Left lung (tissue), 10 donors: Measurements from ENCODE around the gene SYNC. TPM values are rescaled to one million over a fixed set of nuclear protein-coding genes. Genes with fewer than 3 reads are reported as not detected.

Source experiments
- ATAC-seq: fragments of 200-7000 bp; cut with Tn5 transposase; one replicate; pipeline ENCODE4 v1.9.1; 2020; ENCODE audit warnings: moderate library complexity
- DNase-seq, 4 donors: peaks; one replicate each; pipeline ENCODE4 v3.0.0-alpha.2; 2013 to 2020
- H3K27ac ChIP-seq, 2 donors: fragments of 200-600 bp; sonication (generic) in 1 of 2; one replicate each; pipeline versions ENCODE4 v1.5.0 to v1.8.0; 2020 to 2021
- H3K27me3 ChIP-seq, 2 donors: fragments of 200-600 bp; sonication (generic) in 1 of 2; one replicate each; pipeline versions ENCODE4 v1.5.0 to v1.8.0; 2020 to 2021
- H3K36me3 ChIP-seq, 2 donors: fragments of 200-600 bp; sonication (generic) in 1 of 2; one replicate each; pipeline versions ENCODE4 v1.5.0 to v1.8.0; 2020 to 2021
- H3K4me1 ChIP-seq, 2 donors: fragments of 200-600 bp; one replicate each; pipeline ENCODE4 v1.8.0; 2021
- H3K4me3 ChIP-seq, 2 donors: fragments of 200-600 bp; sonication (generic) in 1 of 2; one replicate each; pipeline versions ENCODE4 v1.5.0 to v1.8.0; 2020 to 2021; ENCODE audit warnings: mild to moderate bottlenecking in 1 of 2
- H3K9me3 ChIP-seq, 2 donors: fragments of 200-600 bp; sonication (generic) in 1 of 2; one replicate each; pipeline versions ENCODE4 v1.5.0 to v1.8.0; 2020 to 2021
- intact Hi-C, 2 donors: fragments of 100-400 bp; cut with DNase I; formaldehyde crosslinking; loops; one replicate each; pipeline versions ENCODE4 v1.11.2 to v1.14.2; 2022
- polyA plus RNA-seq, 6 donors: library from polyadenylated mRNA; unstranded; fragments of 120-200 nt; gene quantifications; one replicate each; pipeline ENCODE4 v1.2.1, GENCODE V29; 2013; ENCODE audit not compliant: insufficient read length in 6 of 6
- total RNA-seq, 2 donors: library from RNA; stranded (reverse); fragmentation: NEBNext Ultra II Directional; extraction: Animal tissue kit (Norgen Biotek cat#: 25700); gene quantifications; one replicate each; pipeline ENCODE4 v1.2.1, GENCODE V29; 2021
- TF ChIP-seq, protein P1 (sequence below), 2 donors: fragments of 200-600 bp; sonication (generic) in 1 of 2; IDR thresholded peaks; one replicate each; pipeline versions ENCODE4 v1.5.0 to v1.8.0; 2021; ENCODE audit warnings: antibody characterized with exemption in 2 of 2
- donor health status: DM: no; HTN: yes; CAD: no.
- donor health status: DM: no; HTN: no; CAD: no.

The SYNC gene
- total and polyA plus RNA-seq, 8 donors: 3.1 to 19.9 (median 5.4) TPM

DNA sequence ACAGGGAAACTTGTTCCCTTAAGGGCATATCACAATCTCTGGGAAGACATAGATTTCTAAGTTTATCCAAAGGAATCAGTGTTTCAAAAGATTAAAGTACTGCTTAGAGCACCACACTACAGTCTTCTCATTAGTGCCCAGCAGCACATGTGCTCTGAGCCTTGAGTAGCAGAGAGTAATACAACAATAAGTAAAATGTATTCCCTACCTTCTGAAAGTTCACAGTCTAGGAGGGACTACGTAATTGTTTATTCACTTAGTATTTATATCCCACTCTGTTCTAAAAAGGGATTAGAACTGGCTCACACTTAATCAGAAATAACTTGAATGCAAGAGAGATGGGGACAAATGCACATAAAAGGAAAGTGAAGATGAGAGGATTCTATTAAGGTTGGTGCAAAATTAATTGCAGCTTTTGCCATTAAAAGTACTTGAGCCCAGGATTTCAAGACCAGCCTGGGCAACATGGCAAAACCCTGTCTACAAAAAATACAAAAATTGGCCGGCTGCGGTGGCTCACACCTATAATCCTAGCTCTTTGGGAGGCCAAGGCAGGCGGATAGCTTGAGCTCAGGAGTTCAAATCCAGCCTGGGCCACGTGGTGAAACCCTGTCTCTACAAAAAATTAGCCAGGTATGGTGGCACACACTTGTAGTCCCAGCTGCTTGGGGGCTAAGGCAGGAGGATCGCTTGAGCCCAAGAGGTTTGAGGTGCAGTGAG is 9.0 kb downstream of the SYNC start:
- no peak for ATAC-seq
- Histone ChIP-seq H3K9me3 (no peaks in the 10 kb centered on the region), H3K27me3 (no peaks in the 10 kb centered on the region), H3K27ac (no peak overlapping the region), H3K4me1 (peaks cover 13 to 16% of the 10 kb centered on the region in 2 donors), H3K4me3 (no peak overlapping the region), H3K36me3 (no peaks in the 10 kb centered on the region)
- peak in 1 of 4 donors; percentile 5 for DNase-seq
- TF ChIP-seq, protein P1, sequence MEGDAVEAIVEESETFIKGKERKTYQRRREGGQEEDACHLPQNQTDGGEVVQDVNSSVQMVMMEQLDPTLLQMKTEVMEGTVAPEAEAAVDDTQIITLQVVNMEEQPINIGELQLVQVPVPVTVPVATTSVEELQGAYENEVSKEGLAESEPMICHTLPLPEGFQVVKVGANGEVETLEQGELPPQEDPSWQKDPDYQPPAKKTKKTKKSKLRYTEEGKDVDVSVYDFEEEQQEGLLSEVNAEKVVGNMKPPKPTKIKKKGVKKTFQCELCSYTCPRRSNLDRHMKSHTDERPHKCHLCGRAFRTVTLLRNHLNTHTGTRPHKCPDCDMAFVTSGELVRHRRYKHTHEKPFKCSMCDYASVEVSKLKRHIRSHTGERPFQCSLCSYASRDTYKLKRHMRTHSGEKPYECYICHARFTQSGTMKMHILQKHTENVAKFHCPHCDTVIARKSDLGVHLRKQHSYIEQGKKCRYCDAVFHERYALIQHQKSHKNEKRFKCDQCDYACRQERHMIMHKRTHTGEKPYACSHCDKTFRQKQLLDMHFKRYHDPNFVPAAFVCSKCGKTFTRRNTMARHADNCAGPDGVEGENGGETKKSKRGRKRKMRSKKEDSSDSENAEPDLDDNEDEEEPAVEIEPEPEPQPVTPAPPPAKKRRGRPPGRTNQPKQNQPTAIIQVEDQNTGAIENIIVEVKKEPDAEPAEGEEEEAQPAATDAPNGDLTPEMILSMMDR (IDR thresholded peaks at IDR 0.05): no peak
- intact Hi-C loops: no loop called here

DNA sequence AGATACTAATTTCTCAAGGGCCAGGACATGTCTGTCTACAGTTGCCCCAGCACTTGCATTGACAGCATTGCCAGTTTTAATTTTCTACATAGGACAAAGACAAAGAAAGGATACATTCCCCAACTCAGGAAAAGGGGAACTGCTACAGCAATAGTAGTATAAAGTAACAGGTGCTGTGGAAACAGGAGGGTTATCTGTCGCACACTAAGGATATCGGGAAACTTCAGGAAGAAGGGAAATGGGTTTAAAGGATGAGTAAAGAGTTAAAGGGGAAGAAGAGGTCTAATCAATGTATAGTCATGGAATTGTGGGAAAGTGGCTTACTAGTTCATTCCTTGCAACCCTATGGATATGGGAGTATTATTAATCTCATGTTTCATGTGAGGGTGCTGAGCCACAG is 16.2 kb downstream of the SYNC start:
- intact Hi-C loops: no loop called here
- Histone ChIP-seq H3K9me3 (no peaks in the 10 kb centered on the region), H3K27me3 (no peaks in the 10 kb centered on the region), H3K4me1 (peaks cover 7 to 20% of the 10 kb centered on the region in 2 donors), H3K27ac (no peak overlapping the region), H3K4me3 (no peak overlapping the region), H3K36me3 (peaks cover 0 to 53% of the 10 kb centered on the region in 2 donors)
- TF ChIP-seq, protein P1 (IDR thresholded peaks at IDR 0.05): no peak
- no peak for DNase-seq
- ATAC-seq: no peak

DNA sequence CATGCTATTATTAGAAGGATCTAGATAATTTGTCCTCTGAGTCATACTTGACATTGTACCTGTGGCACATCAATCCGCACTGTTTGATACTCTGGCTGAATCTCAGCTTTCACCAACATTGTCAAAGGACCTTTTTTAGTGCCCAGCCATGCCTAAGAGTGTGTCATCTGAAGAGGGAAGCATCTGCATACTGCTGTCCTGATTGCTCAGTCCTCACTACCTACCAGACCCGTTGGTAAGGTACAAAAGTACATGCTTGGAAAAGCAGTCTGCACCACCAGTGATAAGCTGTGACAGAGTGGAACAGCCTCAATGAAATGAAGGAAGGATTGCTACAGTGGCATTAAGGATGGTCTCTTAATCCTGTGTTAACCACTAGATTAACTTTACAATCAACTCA is 17.1 kb downstream of the SYNC start:
- TF ChIP-seq, protein P1 (IDR thresholded peaks at IDR 0.05): no peak
- ATAC-seq: no peak
- H3K9me3 ChIP-seq: no peaks in the 10 kb centered on the region
- peaks cover 0 to 62% of the 10 kb centered on the region in 2 donors for H3K36me3 ChIP-seq
- no peak for DNase-seq
- intact Hi-C loops: no loop called here
- H3K27me3 ChIP-seq: no peaks in the 10 kb centered on the region
- H3K27ac ChIP-seq: no peak overlapping the region
- peaks cover 8 to 25% of the 10 kb centered on the region in 2 donors for H3K4me1 ChIP-seq
- no peak overlapping the region for H3K4me3 ChIP-seq

DNA sequence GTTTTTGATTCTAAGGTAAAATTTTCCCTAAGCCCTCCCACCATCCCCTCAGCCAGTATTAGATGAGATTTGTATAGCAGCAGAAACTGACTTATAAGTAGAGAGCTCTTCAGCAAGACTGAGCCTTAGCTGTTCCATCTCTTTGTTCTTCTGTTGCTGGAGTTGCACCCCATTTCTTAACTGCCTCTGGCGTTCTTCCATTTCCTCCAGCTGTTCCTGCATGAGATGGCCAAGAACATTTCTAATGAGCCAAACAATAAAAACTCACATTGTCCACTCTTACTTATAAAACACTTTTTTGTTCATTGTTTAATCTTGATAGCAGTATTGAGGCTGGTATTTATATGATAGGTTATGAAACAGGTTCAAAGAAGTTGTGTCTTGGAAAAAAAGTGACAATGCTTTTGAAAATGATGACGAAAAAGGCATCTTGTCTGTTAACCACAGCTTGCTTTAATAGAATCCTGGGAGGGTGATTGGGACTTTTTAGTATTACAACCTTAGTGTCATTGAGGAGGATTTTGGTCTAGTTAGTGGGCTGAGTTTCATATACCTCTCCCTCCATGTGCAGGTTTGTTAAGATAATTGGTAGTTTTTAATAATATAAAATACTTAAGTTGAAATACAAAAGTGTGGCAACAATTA is 18.3 kb downstream of the SYNC start:
- ATAC-seq (no peak), DNase-seq (peak in 2 of 4 donors; percentile 85 to 89)
- H3K27me3 ChIP-seq: no peaks in the 10 kb centered on the region
- peak overlapping the region in 1 of 2 donors; percentile 5 for H3K27ac ChIP-seq
- intact Hi-C loops: no loop called here
- no peak overlapping the region for H3K4me3 ChIP-seq
- H3K9me3 ChIP-seq: no peaks in the 10 kb centered on the region
- peaks cover 0 to 73% of the 10 kb centered on the region in 2 donors for H3K36me3 ChIP-seq
- TF ChIP-seq, protein P1 (IDR thresholded peaks at IDR 0.05): no peak
- H3K4me1 ChIP-seq: peaks cover 8 to 25% of the 10 kb centered on the region in 2 donors

DNA sequence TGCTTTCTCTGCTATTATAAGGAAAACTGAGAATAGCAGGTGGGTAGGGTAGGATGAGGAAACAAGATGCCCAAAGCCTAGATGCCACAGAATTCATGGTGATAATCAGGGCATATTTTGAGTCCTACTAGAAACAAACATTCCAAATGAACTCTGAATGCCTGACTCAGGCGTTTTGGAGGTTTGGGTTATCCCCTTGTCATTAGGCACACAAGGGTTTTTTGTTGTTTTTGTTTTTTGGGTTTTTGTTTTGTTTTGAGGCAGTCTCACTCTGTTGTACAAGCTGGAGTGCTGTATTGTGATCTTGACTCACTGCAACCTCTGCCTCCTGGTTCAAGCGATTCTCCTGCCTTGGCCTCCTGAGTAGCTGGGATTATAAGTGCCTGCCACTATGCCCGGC is 19.2 kb downstream of the SYNC start:
- DNase-seq (no peak), ATAC-seq (no peak)
- TF ChIP-seq, protein P1 (IDR thresholded peaks at IDR 0.05): no peak
- Histone ChIP-seq H3K4me3 (no peak overlapping the region), H3K27me3 (no peaks in the 10 kb centered on the region), H3K9me3 (no peaks in the 10 kb centered on the region), H3K4me1 (peaks cover 8 to 25% of the 10 kb centered on the region in 2 donors), H3K27ac (no peak overlapping the region), H3K36me3 (peaks cover 0 to 82% of the 10 kb centered on the region in 2 donors)
- intact Hi-C loops: no loop called here
